Measurements from ENCODE around the gene RBM17. TPM values are rescaled to one million over a fixed set of nuclear protein-coding genes. Genes with fewer than 3 reads are reported as not detected.

RBM17 gene
- total and polyA plus RNA-seq, 2 of the 4 experiments (the other 2 are of a cell fraction), result 24.6 to 56.7 TPM

- BruUV-seq (replicated peaks), result no TSS peak
- H3K9ac ChIP-seq (ENCODE audit: low read depth, low read length), result no peak overlapping the region
Measured at GRCh38 chr10:6151087-6151977, 62.5 kb downstream of the RBM17 start.

More at GRCh38 chr10:6151087-6151977, 62.5 kb downstream of the RBM17 start:
- CTCF ChIA-PET, result interaction anchor here (0.7 to 1.3 kb wide), 4 partner anchors 45 to 255 kb away, joined by 3 to 5 read pairs (median 4); partner anchors contain the start of gene PFKFB3
- TF ChIP-seq RAD21 (IDR thresholded peaks at IDR 0.05; ENCODE audit: low read length), result peak; percentile 58
- TF ChIP-seq RFX5 (IDR thresholded peaks at IDR 0.05; ENCODE audit: low read depth, low read length), result no peak
- TF ChIP-seq MAFK (IDR thresholded peaks at IDR 0.05; ENCODE audit: low read depth, low read length), result no peak
- peak; percentile 65 for TF ChIP-seq CTCF (conservative IDR thresholded peaks at IDR 0.05; ENCODE audit: low read depth, low read length)
- no peak for TF ChIP-seq BHLHE40 (IDR thresholded peaks at IDR 0.05; ENCODE audit: low read depth, low read length)
- TF ChIP-seq SMC3 (IDR thresholded peaks at IDR 0.05; ENCODE audit: low read depth, low read length), result peak; percentile 72
- no peak for TF ChIP-seq MAZ (IDR thresholded peaks at IDR 0.05; ENCODE audit: borderline replicate concordance, low read depth, low read length)
- no peak for TF ChIP-seq ELK1 (IDR thresholded peaks at IDR 0.05; ENCODE audit: borderline replicate concordance, low read depth, low read length)
- POLR2A ChIA-PET (ENCODE audit: unreplicated experiment), result interaction anchor here (0.6 kb wide), 1 partner anchor 13 kb away, joined by 3 read pairs; no protein-coding TSS in a partner anchor
- DNase-seq (peak; percentile 69), ATAC-seq (ENCODE audit: low read depth) (peak; percentile 96)
- Histone ChIP-seq H3K4ac (ENCODE audit: low read depth, low read length) (peak overlapping the region; percentile 80), H2BK120ac (ENCODE audit: low read depth, low read length) (peak overlapping the region; percentile 61; the same call in 1 of the 2 replicates), H3K79me1 (ENCODE audit: low read depth in 1 of 2, low read length in 2 of 2) (peaks cover 17 to 91% of the 10 kb centered on the region in 2 experiments), H3K14ac (replicated peaks; ENCODE audit: low read depth, low read length) (peak overlapping the region; percentile 82), H3K4me1 (ENCODE audit: control insufficient read depth, insufficient read depth, low read length) (peaks cover 8% of the 10 kb centered on the region), H4K8ac (ENCODE audit: low read depth in 2 of 2, low read length in 2 of 2) (peak overlapping the region in 1 of 2 experiments; percentile 76; a peak in 1 of 4 replicates), H4K91ac (ENCODE audit: insufficient read depth, low read depth, low read length) (peak overlapping the region; percentile 49), H4K20me1 (ENCODE audit: insufficient read depth, low read length) (peaks cover 48% of the 10 kb centered on the region), H2BK20ac (ENCODE audit: low read depth, low read length) (peak overlapping the region; percentile 20; the same call in 1 of the 2 replicates), H3K56ac (ENCODE audit: extremely low read depth, insufficient read depth, low read length) (no peak overlapping the region), H3K36me3 (ENCODE audit: control insufficient read depth, insufficient read depth, low read length) (peaks cover 9% of the 10 kb centered on the region), H2AK5ac (ENCODE audit: low read depth, low read length) (peak overlapping the region; percentile 80), H3K4me3 (ENCODE audit: insufficient read depth, low read depth, low read length) (no peak overlapping the region), H3K27me3 (ENCODE audit: control insufficient read depth, insufficient read depth, low read length) (no peaks in the 10 kb centered on the region), H3K9me1 (ENCODE audit: insufficient read depth, low read length) (peaks cover 19% of the 10 kb centered on the region), H3K4me2 (ENCODE audit: low read depth, low read length) (no peak overlapping the region), H2AK9ac (replicated peaks; ENCODE audit: low read depth, low read length, poor library complexity) (peak overlapping the region; percentile 90), H3K27ac (ENCODE audit: insufficient read depth, low read length) (no peak overlapping the region), H3K23ac (ENCODE audit: low read depth, low read length) (0 out of 2 replicates have a peak overlapping the region, but pooled peaks have one; percentile 31), H4K5ac (ENCODE audit: low read depth, low read length) (no peak overlapping the region), H2BK15ac (ENCODE audit: low read depth, low read length) (no peak overlapping the region; the same call in 2 of the 3 replicates), H2BK5ac (ENCODE audit: low read depth, low read length, poor library complexity, severe bottlenecking) (no peak overlapping the region), H2AFZ (replicated peaks; ENCODE audit: low read length, poor library complexity) (peak overlapping the region; percentile 87), H3K18ac (ENCODE audit: low read depth, low read length) (no peak overlapping the region), H3K9me3 (ENCODE audit: control insufficient read depth, insufficient read depth, low read length) (no peaks in the 10 kb centered on the region)
- intact Hi-C loops (cut with micrococcal nuclease) (loop anchor here (1.0 kb wide), 1 partner anchor 42 kb away; no protein-coding TSS in a partner anchor), in situ Hi-C loops (cut with MboI; ENCODE audit: low sequenced_read_pairs) (no loop called here), dilution Hi-C loops (cut with HindIII; ENCODE audit: low sequenced_read_pairs, unreplicated experiment) (no loop called here)
- 53% methylated on average over 10 of the region's 22 CpGs; no CpG with 5 or more reads in 1 of the 2 experiments for WGBS, 2 experiments (ENCODE audit: extremely low coverage in 2 of 2, insufficient read length in 1 of 2)

Measured in IMR-90 (cell line).